Measurements from ENCODE around the gene LRRC25.
A peak's percentile ranks its signal among the peaks of the same experiment; 100 is the strongest.

LRRC25 gene

DNA sequence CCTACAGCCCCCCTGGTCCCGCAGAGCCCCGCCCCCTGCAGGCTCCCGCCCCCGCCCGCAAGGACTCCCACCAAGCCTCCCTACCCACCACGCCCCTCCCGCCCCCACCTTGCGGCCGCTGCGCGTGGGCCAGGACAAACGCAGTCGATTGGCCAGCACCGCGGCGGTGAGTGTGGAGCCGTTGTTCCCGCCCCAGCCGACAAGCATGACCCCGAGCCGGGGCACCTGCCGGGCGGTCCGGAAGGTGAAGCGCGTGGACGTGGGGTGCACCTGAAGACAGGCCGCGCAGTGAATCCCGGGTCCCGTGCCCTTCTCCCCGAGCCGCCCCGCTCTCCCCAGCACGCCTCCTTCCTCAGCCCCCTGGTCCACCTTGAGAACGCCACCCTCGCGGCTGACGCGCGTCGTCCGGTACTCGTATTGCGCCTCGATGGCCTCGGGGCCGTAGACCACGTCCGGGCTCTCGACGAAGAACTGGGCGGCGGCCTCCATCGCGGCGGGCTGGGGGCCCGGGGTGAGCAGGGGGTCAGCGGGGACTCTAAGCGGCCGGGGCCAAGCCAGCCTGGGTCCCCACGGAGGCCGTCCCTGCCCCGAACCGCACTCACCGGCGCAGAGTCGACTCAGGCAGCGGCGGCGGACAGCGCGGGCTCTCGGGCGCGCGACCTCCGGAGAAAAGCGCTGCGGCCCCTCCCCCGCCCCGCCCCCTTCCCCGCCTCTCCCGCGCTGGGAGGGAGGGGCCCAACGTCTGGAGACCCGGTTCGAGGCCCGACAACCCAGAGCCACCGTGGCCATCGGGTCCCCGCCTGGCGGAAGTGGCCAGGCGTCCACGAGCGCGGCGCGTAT, 40.3 kb upstream of the LRRC25 start, which contains the start of gene ISYNA1:
ISYNA1 (minus strand) TSS at position 643 of the 840 bp plus-strand sequence; CDS start at position 489, 154 bp downstream.
- TF ChIP-seq EGR1 (IDR thresholded peaks at IDR 0.05) = peak; percentile 90
- TF ChIP-seq, protein P1, sequence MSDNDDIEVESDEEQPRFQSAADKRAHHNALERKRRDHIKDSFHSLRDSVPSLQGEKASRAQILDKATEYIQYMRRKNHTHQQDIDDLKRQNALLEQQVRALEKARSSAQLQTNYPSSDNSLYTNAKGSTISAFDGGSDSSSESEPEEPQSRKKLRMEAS (IDR thresholded peaks at IDR 0.05) = peak; percentile 92
- TF ChIP-seq FOXM1 (IDR thresholded peaks at IDR 0.05; ENCODE audit: borderline replicate concordance, low read depth) = no peak
- no peak; the same call in 1 of the 2 replicates for TF ChIP-seq ZBTB7A (IDR thresholded peaks at IDR 0.05; ENCODE audit: low read depth)
- TF ChIP-seq RAD21 (IDR thresholded peaks at IDR 0.05; ENCODE audit: low read depth) = no peak
- no peak for TF ChIP-seq NFIC (IDR thresholded peaks at IDR 0.05)
- TF ChIP-seq, protein P2, sequence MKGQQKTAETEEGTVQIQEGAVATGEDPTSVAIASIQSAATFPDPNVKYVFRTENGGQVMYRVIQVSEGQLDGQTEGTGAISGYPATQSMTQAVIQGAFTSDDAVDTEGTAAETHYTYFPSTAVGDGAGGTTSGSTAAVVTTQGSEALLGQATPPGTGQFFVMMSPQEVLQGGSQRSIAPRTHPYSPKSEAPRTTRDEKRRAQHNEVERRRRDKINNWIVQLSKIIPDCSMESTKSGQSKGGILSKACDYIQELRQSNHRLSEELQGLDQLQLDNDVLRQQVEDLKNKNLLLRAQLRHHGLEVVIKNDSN (IDR thresholded peaks at IDR 0.05) = no peak
- TF ChIP-seq CEBPB (IDR thresholded peaks at IDR 0.05) = no peak
- peak; percentile 22; the same call in 1 of the 2 replicates for TF ChIP-seq TCF12 (IDR thresholded peaks at IDR 0.05; ENCODE audit: low read depth)
- no peak for TF ChIP-seq TEAD4 (IDR thresholded peaks at IDR 0.05)
- TF ChIP-seq TAF1 (IDR thresholded peaks at IDR 0.05; ENCODE audit: low read depth) = peak; percentile 56
- TF ChIP-seq EP300 (IDR thresholded peaks at IDR 0.05; ENCODE audit: borderline replicate concordance) = 0 out of 2 replicates have a peak, but pooled peaks have one; percentile 29
- TF ChIP-seq, protein P3, sequence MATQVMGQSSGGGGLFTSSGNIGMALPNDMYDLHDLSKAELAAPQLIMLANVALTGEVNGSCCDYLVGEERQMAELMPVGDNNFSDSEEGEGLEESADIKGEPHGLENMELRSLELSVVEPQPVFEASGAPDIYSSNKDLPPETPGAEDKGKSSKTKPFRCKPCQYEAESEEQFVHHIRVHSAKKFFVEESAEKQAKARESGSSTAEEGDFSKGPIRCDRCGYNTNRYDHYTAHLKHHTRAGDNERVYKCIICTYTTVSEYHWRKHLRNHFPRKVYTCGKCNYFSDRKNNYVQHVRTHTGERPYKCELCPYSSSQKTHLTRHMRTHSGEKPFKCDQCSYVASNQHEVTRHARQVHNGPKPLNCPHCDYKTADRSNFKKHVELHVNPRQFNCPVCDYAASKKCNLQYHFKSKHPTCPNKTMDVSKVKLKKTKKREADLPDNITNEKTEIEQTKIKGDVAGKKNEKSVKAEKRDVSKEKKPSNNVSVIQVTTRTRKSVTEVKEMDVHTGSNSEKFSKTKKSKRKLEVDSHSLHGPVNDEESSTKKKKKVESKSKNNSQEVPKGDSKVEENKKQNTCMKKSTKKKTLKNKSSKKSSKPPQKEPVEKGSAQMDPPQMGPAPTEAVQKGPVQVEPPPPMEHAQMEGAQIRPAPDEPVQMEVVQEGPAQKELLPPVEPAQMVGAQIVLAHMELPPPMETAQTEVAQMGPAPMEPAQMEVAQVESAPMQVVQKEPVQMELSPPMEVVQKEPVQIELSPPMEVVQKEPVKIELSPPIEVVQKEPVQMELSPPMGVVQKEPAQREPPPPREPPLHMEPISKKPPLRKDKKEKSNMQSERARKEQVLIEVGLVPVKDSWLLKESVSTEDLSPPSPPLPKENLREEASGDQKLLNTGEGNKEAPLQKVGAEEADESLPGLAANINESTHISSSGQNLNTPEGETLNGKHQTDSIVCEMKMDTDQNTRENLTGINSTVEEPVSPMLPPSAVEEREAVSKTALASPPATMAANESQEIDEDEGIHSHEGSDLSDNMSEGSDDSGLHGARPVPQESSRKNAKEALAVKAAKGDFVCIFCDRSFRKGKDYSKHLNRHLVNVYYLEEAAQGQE (IDR thresholded peaks at IDR 0.05; ENCODE audit: low read depth) = no peak
- TF ChIP-seq CREB1 (IDR thresholded peaks at IDR 0.05; ENCODE audit: low read depth) = no peak
- no peak for TF ChIP-seq YY1 (IDR thresholded peaks at IDR 0.05; ENCODE audit: low read depth)

DNA sequence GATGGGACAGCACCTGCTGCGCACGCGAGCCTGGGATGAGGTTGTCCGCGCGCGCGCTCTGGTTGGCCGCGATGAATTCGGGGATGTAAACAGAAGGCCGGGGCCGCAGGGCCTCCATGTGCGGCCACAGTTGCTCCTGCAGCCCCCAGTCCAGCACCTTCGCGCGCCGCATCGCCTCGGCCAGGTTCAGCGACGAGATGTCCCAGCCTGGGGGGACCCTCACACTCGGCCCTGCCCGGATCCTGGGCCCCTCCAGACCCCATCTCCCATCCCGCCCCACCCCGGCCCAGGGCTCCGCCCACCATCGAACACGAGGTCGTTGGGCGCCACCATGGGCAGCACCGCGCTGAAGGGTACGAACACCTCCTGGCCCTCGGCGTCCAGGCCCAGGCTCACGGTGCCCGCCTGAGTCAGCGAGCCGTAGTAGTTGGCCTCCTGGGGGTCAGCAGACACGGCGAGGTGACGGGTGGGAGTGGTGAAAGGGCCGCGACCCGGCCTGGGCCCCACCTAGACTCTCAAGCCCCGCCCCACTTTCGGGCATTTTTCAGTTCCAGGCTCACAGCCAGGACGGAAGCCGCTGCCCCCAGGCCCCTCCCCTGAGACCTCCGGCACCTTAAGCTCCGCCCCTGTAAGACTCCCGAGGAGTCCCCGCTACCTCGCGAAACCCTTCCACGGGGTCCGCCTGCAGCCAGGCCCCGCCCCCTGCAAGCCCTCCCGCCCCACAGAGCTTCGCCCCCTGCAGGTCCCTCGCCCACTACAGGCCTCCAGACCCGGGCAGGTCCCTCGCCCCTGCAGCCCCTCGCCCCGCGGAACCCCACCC, 39.5 kb upstream of the LRRC25 start:
- TF ChIP-seq NFIC (IDR thresholded peaks at IDR 0.05) = peak; percentile 34; the same call in 1 of the 2 replicates
- TF ChIP-seq, protein P3 (IDR thresholded peaks at IDR 0.05; ENCODE audit: low read depth) = no peak
- TF ChIP-seq, protein P1 (IDR thresholded peaks at IDR 0.05) = 0 out of 2 replicates have a peak, but pooled peaks have one; percentile 33

DNA sequence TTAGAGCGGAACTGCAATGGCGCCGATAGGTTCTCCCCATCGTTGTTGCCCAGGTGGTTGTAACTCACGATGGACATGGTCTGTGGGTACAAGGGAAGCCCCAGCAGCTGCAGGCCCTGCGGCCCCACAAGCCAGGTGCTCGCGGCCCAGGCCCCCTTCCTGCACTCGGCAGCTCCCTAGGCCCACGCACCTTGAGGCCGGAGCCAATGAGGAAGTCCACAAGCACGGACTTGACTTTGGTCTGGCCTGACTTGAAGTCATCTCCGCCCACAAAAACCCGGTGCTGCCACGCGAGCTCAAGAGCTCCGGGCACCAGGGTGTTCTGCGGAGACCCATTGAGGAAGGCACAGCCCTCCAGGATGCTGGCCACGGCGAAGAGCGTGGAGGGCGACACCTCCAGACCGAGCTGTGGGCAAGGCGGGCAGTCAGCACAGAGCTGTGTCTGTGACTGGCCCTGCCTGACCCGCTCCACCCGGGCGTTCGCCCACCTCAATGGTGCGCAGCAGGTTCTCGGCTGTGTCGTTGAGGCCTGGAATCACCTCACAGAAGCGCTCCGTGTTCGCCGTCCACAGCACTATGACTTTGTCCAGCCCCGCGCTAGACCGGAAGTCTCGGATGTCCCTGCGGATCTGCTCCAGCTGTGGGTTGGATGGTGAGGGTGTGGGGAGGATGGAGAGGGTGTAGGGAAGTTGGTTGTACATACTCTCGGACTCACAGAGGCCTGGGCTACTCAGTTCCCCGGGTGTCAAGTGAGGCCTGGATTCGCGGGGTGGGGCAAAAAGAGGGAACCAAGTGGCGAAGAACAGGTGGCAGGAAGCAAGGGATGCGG, 38.6 kb upstream of the LRRC25 start:
- TF ChIP-seq FOXM1 (IDR thresholded peaks at IDR 0.05; ENCODE audit: borderline replicate concordance, low read depth) (no peak), CREB1 (IDR thresholded peaks at IDR 0.05; ENCODE audit: low read depth) (no peak), CEBPB (IDR thresholded peaks at IDR 0.05) (no peak), EP300 (IDR thresholded peaks at IDR 0.05; ENCODE audit: borderline replicate concordance) (no peak), TCF12 (IDR thresholded peaks at IDR 0.05; ENCODE audit: low read depth) (no peak), EGR1 (IDR thresholded peaks at IDR 0.05) (no peak), RAD21 (IDR thresholded peaks at IDR 0.05; ENCODE audit: low read depth) (no peak), ZBTB7A (IDR thresholded peaks at IDR 0.05; ENCODE audit: low read depth) (no peak), TAF1 (IDR thresholded peaks at IDR 0.05; ENCODE audit: low read depth) (no peak), YY1 (IDR thresholded peaks at IDR 0.05; ENCODE audit: low read depth) (no peak), NFIC (IDR thresholded peaks at IDR 0.05) (no peak), TEAD4 (IDR thresholded peaks at IDR 0.05) (no peak)
- TF ChIP-seq, protein P3 (IDR thresholded peaks at IDR 0.05; ENCODE audit: low read depth) = no peak
- TF ChIP-seq, protein P2 (IDR thresholded peaks at IDR 0.05) = no peak
- TF ChIP-seq, protein P1 (IDR thresholded peaks at IDR 0.05) = no peak

Measured in Ishikawa (cell line).